Smooth muscle cell of the brain vasculature (primary cell): ENCODE results near the gene NEU1.

Experiments
- DNase-seq: peaks from one replicate; pipeline ENCODE4 v3.0.0-alpha.2; 2012; ENCODE audit warnings: low read depth, low spot score

The NEU1 gene

GRCh38 chr6:31896493-31896855 is 33.9 kb upstream of the NEU1 start:
- no peak for DNase-seq

- no peak for DNase-seq
Measured at GRCh38 chr6:31892821-31893220, 30.2 kb upstream of the NEU1 start.

- DNase-seq: no peak
Measured at GRCh38 chr6:31889331-31889972, 26.8 kb upstream of the NEU1 start.

- DNase-seq: no peak
Measured at GRCh38 chr6:31888276-31889258, 25.9 kb upstream of the NEU1 start.

GRCh38 chr6:31887173-31888007 is 24.8 kb upstream of the NEU1 start:
- no peak for DNase-seq

- DNase-seq: no peak
Measured at GRCh38 chr6:31886541-31886991, 23.9 kb upstream of the NEU1 start.

- DNase-seq: no peak
Measured at GRCh38 chr6:31884528-31885035, 22.0 kb upstream of the NEU1 start.

GRCh38 chr6:31883676-31884075 is 21.1 kb upstream of the NEU1 start:
- DNase-seq: no peak

- no peak for DNase-seq
Measured at GRCh38 chr6:31882344-31882743, 19.7 kb upstream of the NEU1 start.

- no peak for DNase-seq
Measured at GRCh38 chr6:31881136-31881859, 18.7 kb upstream of the NEU1 start.

GRCh38 chr6:31880616-31881015 is 18.0 kb upstream of the NEU1 start:
- no peak for DNase-seq

- DNase-seq: no peak
Measured at GRCh38 chr6:31879901-31880300, 17.3 kb upstream of the NEU1 start.

GRCh38 chr6:31879143-31879542 is 16.5 kb upstream of the NEU1 start:
- no peak for DNase-seq

GRCh38 chr6:31878726-31879125 is 16.1 kb upstream of the NEU1 start, which contains the start of gene SLC44A4:
Gene SLC44A4, minus strand, starts transcription at chr6:31878997. Its CDS starts 17 bp downstream, at chr6:31878980.
- no peak for DNase-seq

- DNase-seq: no peak
Measured at GRCh38 chr6:31878222-31878621, 15.6 kb upstream of the NEU1 start.

GRCh38 chr6:31877651-31878161 is 15.1 kb upstream of the NEU1 start:
- DNase-seq: no peak

GRCh38 chr6:31877125-31877650 is 14.6 kb upstream of the NEU1 start:
- no peak for DNase-seq

GRCh38 chr6:31876357-31876756 is 13.7 kb upstream of the NEU1 start:
- no peak for DNase-seq

GRCh38 chr6:31875877-31876276 is 13.3 kb upstream of the NEU1 start:
- DNase-seq: no peak

GRCh38 chr6:31874836-31875572 is 12.4 kb upstream of the NEU1 start:
- DNase-seq: no peak
